GM23338 (cell line): ENCODE data around the gene SEMG2. TPM values are rescaled to one million over a fixed set of nuclear protein-coding genes. Genes with fewer than 3 reads are reported as not detected.

ENCODE experiments used
- ATAC-seq: fragments of 200-7000 bp; cut with Tn5 transposase; 3 replicates; pipeline ENCODE4 v1.9.1; 2020
- DNase-seq: peaks from one replicate; pipeline ENCODE4 v3.0.0-alpha.2; 2015; ENCODE audit warnings: low spot score
- H2AFZ ChIP-seq: fragments of 200-600 bp; sonication (generic); 2 replicates; pipeline ENCODE4 v1.8.0; 2016; ENCODE audit warnings: antibody characterized with exemption, mild to moderate bottlenecking, moderate library complexity
- H3F3A ChIP-seq: fragments of 200-600 bp; sonication (generic); replicated peaks from 2 replicates; pipeline ENCODE4 v1.8.0; 2017; ENCODE audit warnings: antibody characterized with exemption, mixed run types, low read depth
- H3K27ac ChIP-seq: fragments of 200-600 bp; sonication (generic); 2 replicates; pipeline ENCODE4 v1.6.1; 2016; ENCODE audit warnings: low read depth
- H3K27me3 ChIP-seq: fragments of 200-600 bp; sonication (generic); 2 replicates; pipeline ENCODE4 v1.8.0; 2016; ENCODE audit warnings: mild to moderate bottlenecking, mixed run types, moderate library complexity; ENCODE audit not compliant: insufficient read depth
- H3K36me3 ChIP-seq: fragments of 200-600 bp; sonication (generic); 2 replicates; pipeline ENCODE4 v1.8.0; 2016; ENCODE audit warnings: mild to moderate bottlenecking; ENCODE audit not compliant: insufficient read depth
- H3K4me1 ChIP-seq: fragments of 200-600 bp; sonication (generic); 2 replicates; pipeline ENCODE4 v1.8.0; 2016; ENCODE audit warnings: mild to moderate bottlenecking, moderate library complexity; ENCODE audit not compliant: insufficient read depth
- H3K4me2 ChIP-seq: fragments of 200-600 bp; sonication (generic); 2 replicates; pipeline ENCODE4 v1.7.1; 2017; ENCODE audit warnings: mixed run types
- H3K4me3 ChIP-seq: fragments of 200-600 bp; sonication (generic); 2 replicates; pipeline ENCODE4 v1.6.1; 2016; ENCODE audit warnings: mixed run types
- H3K79me2 ChIP-seq: fragments of 200-600 bp; sonication (generic); replicated peaks from 2 replicates; pipeline ENCODE4 v1.8.0; 2017; ENCODE audit warnings: mild to moderate bottlenecking; ENCODE audit not compliant: insufficient read depth
- H3K9me2 ChIP-seq: fragments of 200-600 bp; sonication (generic); 2 replicates; pipeline ENCODE4 v1.8.0; 2017; ENCODE audit not compliant: insufficient read depth
- H4K20me1 ChIP-seq: fragments of 200-600 bp; sonication (generic); replicated peaks from 2 replicates; pipeline ENCODE4 v1.8.0; 2017; ENCODE audit warnings: mild to moderate bottlenecking; ENCODE audit not compliant: insufficient read depth
- H3K27ac Mint-ChIP-seq: 2 replicates; pipeline ENCODE4 v1.8.0; 2020; ENCODE audit warnings: inconsistent platforms, mild to moderate bottlenecking, moderate library complexity, mixed read lengths
- H3K27me3 Mint-ChIP-seq: 3 replicates; pipeline ENCODE4 v1.8.0; 2022; ENCODE audit warnings: low read depth, mild to moderate bottlenecking, moderate library complexity, mixed read lengths, inconsistent platforms; ENCODE audit not compliant: insufficient read depth, poor library complexity
- H3K36me3 Mint-ChIP-seq: 3 replicates; pipeline ENCODE4 v1.8.0; 2021; ENCODE audit warnings: low read depth, mild to moderate bottlenecking, inconsistent platforms, moderate library complexity, mixed read lengths
- H3K4me1 Mint-ChIP-seq: 3 replicates; pipeline ENCODE4 v1.8.0; 2020; ENCODE audit warnings: mild to moderate bottlenecking, inconsistent platforms, mixed read lengths
- H3K4me3 Mint-ChIP-seq: 3 replicates; pipeline ENCODE4 v1.8.0; 2021; ENCODE audit warnings: moderate library complexity, mild to moderate bottlenecking, inconsistent platforms, mixed read lengths
- H3K9me3 Mint-ChIP-seq: 3 replicates; pipeline ENCODE4 v1.8.0; 2020; ENCODE audit warnings: moderate library complexity, mild to moderate bottlenecking, inconsistent platforms, mixed read lengths
- CREB1 ChIP-seq: fragments of 250-450 bp; sonication (Bioruptor Pico); IDR thresholded peaks from 2 replicates; pipeline ENCODE4 v1.5.0; 2020; ENCODE audit warnings: low read depth, mild to moderate bottlenecking, moderate library complexity
- CTCF ChIP-seq, 2 experiments: fragments of 200-600 bp in 1 of 2; sonication (generic) in 1 of 2; conservative IDR thresholded peaks; 2 replicates each; pipeline versions ENCODE4 v1.5.1 to v1.6.1; 2016 to 2017; ENCODE audit warnings: antibody characterized with exemption in 2 of 2, low read depth in 2 of 2, mild to moderate bottlenecking in 2 of 2, moderate library complexity in 1 of 2
- ETS1 ChIP-seq: IDR thresholded peaks from 2 replicates; pipeline ENCODE4 v1.6.1; 2016; ENCODE audit warnings: antibody characterized with exemption
- EZH2 ChIP-seq: fragments of 200-600 bp; sonication (generic); IDR thresholded peaks from one replicate; pipeline ENCODE4 v1.8.0; 2017; ENCODE audit warnings: antibody characterized with exemption, mild to moderate bottlenecking, low read depth; ENCODE audit not compliant: unreplicated experiment
- EZH2phosphoT487 ChIP-seq: fragments of 200-600 bp; sonication (generic); IDR thresholded peaks from one replicate; pipeline ENCODE4 v1.8.1; 2018; ENCODE audit warnings: antibody characterized with exemption; ENCODE audit not compliant: unreplicated experiment
- JUNB ChIP-seq: IDR thresholded peaks from one replicate; pipeline ENCODE4 v1.6.1; 2016; ENCODE audit warnings: antibody characterized with exemption; ENCODE audit not compliant: unreplicated experiment
- NANOG ChIP-seq: IDR thresholded peaks from 2 replicates; pipeline ENCODE4 v1.6.1; 2016; ENCODE audit warnings: antibody characterized with exemption, borderline replicate concordance
- POLR2AphosphoS5 ChIP-seq: IDR thresholded peaks from 2 replicates; pipeline ENCODE4 v1.6.1; 2016; ENCODE audit warnings: antibody characterized with exemption, low read depth
- STAT1 ChIP-seq: IDR thresholded peaks from one replicate; pipeline ENCODE4 v1.6.1; 2016; ENCODE audit warnings: antibody characterized with exemption; ENCODE audit not compliant: unreplicated experiment
- ZNF114 ChIP-seq: fragments of 250-450 bp; sonication (Bioruptor Pico); IDR thresholded peaks from 2 replicates; pipeline ENCODE4 v1.5.0; 2020; ENCODE audit warnings: mild to moderate bottlenecking, moderate library complexity
- ZNF331 ChIP-seq: fragments of 250-450 bp; sonication (Bioruptor Pico); IDR thresholded peaks from 2 replicates; pipeline ENCODE4 v1.5.0; 2020; ENCODE audit warnings: low read depth, mild to moderate bottlenecking, moderate library complexity
- ZNF462 ChIP-seq: fragments of 250-450 bp; sonication (Bioruptor Pico); IDR thresholded peaks from 2 replicates; pipeline ENCODE4 v1.5.0; 2020; ENCODE audit warnings: mild to moderate bottlenecking, moderate library complexity
- polyA plus RNA-seq: library from polyadenylated mRNA; unstranded; fragments of >200 nt; fragmentation: Nextera tagmentation; extraction: Ambion mirVana; gene quantifications from 2 replicates; pipeline ENCODE4 v1.2.1, GENCODE V29; 2016
- total RNA-seq: library from RNA; depleted of rRNA; stranded (reverse); fragments of >200 nt; shearing (Covaris generic); gene quantifications from 2 replicates; pipeline ENCODE4 v1.2.3, GENCODE V29; 2014

SEMG2 gene
- total and polyA plus RNA-seq, 2 experiments from 2014 or later: not detected

- no peak for TF ChIP-seq ETS1
These were observed 30.8 kb downstream of the SEMG2 start (continued) for GRCh38 chr20:45251884-45252560.

GRCh38 chr20:45253261-45253660 is 32.1 kb downstream of the SEMG2 start:
- no peak for ATAC-seq
- no peaks in the 10 kb centered on the region for H3K36me3 Mint-ChIP-seq
- TF ChIP-seq NANOG (no peak), CTCF (conservative IDR thresholded peaks at IDR 0.05; ENCODE audit: low read depth in 2 of 2) (no peak), POLR2AphosphoS5 (no peak), JUNB (no peak), EZH2phosphoT487 (no peak), CREB1 (no peak), ETS1 (no peak), STAT1 (no peak), ZNF462 (CRISPR knock-in tag) (no peak), EZH2 (no peak), ZNF114 (CRISPR knock-in tag) (no peak), ZNF331 (no peak)

More at GRCh38 chr20:45253261-45253660, 32.1 kb downstream of the SEMG2 start:
- Histone ChIP-seq H3K27ac (no peak overlapping the region), H3K9me2 (no peaks in the 10 kb centered on the region), H3K79me2 (no peaks in the 10 kb centered on the region), H3K4me3 (no peak overlapping the region), H3K4me1 (peaks cover under 1% of the 10 kb centered on the region; the same call in 1 of the 2 replicates), H3K36me3 (no peaks in the 10 kb centered on the region), H2AFZ (no peak overlapping the region), H3K27me3 (no peaks in the 10 kb centered on the region), H3K4me2 (no peak overlapping the region), H4K20me1 (no peaks in the 10 kb centered on the region), H3F3A (no peaks in the 10 kb centered on the region)
- no peak overlapping the region for H3K27ac Mint-ChIP-seq
- H3K4me3 Mint-ChIP-seq: no peak overlapping the region
- no peaks in the 10 kb centered on the region for H3K9me3 Mint-ChIP-seq
- DNase-seq: no peak
- peaks cover 4% of the 10 kb centered on the region for H3K27me3 Mint-ChIP-seq
- H3K4me1 Mint-ChIP-seq: peaks cover under 1% of the 10 kb centered on the region; the same call in 2 of the 3 replicates
